Stimulated activated CD8-positive, alpha-beta memory T cell treated with anti-CD3 and anti-CD28 coated beads, Interleukin-7, amount 100 ng/mL, for 48 hours (primary cell): ENCODE results near the gene CDK5RAP1.
"Not testable (repeated sequence)": the region's sequence is repeated elsewhere in the genome, so short reads cannot be mapped to it uniquely, and the experiment has no call there.

Experiments used
- DNase-seq, 2 donors: peaks; one replicate each; pipeline ENCODE4 v3.0.0-alpha.2; 2020; ENCODE audit warnings: low read depth in 1 of 2; ENCODE audit errors: extremely low read depth in 1 of 2

CDK5RAP1 gene

GRCh38 chr20:33401184-33401920 is at the start of gene CDK5RAP1:
TSS of gene CDK5RAP1 (minus strand) at chr20:33401519. CDS start at chr20:33397064, 4,455 bp downstream.
- peak; percentile 64 to 83 for DNase-seq

- DNase-seq = no peak
Observed at GRCh38 chr20:33450867-33451266, 49.5 kb upstream of the CDK5RAP1 start.

GRCh38 chr20:33445881-33446625 is 44.7 kb upstream of the CDK5RAP1 start:
- no peak for DNase-seq

GRCh38 chr20:33444797-33445560 is 43.7 kb upstream of the CDK5RAP1 start:
- no peak for DNase-seq

- DNase-seq = peak; percentile 67 to 87
Observed at GRCh38 chr20:33443512-33444239, 42.4 kb upstream of the CDK5RAP1 start, which contains the start of gene SNTA1. TSS of gene SNTA1 (minus strand) at chr20:33443763. CDS start at chr20:33443620, 143 bp downstream.

- peak in 1 of 2 donors; percentile 11 for DNase-seq
Observed at GRCh38 chr20:33443006-33443511, 41.7 kb upstream of the CDK5RAP1 start.

GRCh38 chr20:33442136-33443005 is 41.1 kb upstream of the CDK5RAP1 start:
- DNase-seq = no peak

- DNase-seq = no peak
Observed at GRCh38 chr20:33441142-33441955, 40.0 kb upstream of the CDK5RAP1 start.

- not testable (repeated sequence) for DNase-seq
Observed at GRCh38 chr20:33440562-33440961, 39.2 kb upstream of the CDK5RAP1 start.

- DNase-seq = no peak
Observed at GRCh38 chr20:33438481-33438880, 37.2 kb upstream of the CDK5RAP1 start.

GRCh38 chr20:33437141-33437911 is 36.0 kb upstream of the CDK5RAP1 start:
- DNase-seq = no peak

- no peak for DNase-seq
Observed at GRCh38 chr20:33434434-33434833, 33.1 kb upstream of the CDK5RAP1 start.

GRCh38 chr20:33433465-33434234 is 32.3 kb upstream of the CDK5RAP1 start:
- no peak for DNase-seq

GRCh38 chr20:33431797-33432381 is 30.6 kb upstream of the CDK5RAP1 start:
- DNase-seq = no peak

- DNase-seq = not testable (repeated sequence)
Observed at GRCh38 chr20:33423875-33424274, 22.6 kb upstream of the CDK5RAP1 start.

GRCh38 chr20:33423141-33423834 is 22.0 kb upstream of the CDK5RAP1 start:
- DNase-seq = no peak
